ENCODE measurements around the gene TSEN2. TPM values are rescaled to one million over a fixed set of nuclear protein-coding genes. Genes with fewer than 3 reads are reported as not detected.

TSEN2 gene
- total and polyA plus RNA-seq, 2 of the 13 experiments (the other 11 are each of a cell fraction or from before 2014, with no cell fraction given), result 11.0 to 17.3 TPM

DNA sequence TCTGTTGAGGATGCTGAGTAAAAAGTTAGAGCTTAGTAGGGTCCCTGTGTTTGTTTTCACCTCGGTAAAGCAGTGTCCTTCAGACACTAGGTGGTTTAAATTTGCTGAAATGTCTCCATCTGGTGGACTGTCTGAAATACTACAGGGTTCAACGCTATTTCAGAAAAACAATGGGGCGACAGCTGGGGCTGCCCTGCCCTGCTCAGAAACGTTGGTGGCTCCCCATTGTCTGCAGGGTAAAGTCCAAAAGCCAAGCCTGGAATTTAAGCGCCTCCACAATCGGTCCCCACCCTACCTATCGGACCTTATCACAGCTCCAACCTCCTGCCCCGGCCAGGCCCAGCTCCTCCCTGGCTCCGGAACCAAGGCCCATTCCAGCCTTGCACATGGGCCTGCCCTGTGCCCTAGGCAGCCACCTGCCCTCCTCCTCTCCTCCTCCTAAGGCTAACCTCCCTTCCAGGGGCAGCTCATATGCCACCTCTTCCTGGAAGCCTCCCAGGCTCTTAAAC is 4.3 kb upstream of the TSEN2 start (continued):
- TF ChIP-seq, protein P1, sequence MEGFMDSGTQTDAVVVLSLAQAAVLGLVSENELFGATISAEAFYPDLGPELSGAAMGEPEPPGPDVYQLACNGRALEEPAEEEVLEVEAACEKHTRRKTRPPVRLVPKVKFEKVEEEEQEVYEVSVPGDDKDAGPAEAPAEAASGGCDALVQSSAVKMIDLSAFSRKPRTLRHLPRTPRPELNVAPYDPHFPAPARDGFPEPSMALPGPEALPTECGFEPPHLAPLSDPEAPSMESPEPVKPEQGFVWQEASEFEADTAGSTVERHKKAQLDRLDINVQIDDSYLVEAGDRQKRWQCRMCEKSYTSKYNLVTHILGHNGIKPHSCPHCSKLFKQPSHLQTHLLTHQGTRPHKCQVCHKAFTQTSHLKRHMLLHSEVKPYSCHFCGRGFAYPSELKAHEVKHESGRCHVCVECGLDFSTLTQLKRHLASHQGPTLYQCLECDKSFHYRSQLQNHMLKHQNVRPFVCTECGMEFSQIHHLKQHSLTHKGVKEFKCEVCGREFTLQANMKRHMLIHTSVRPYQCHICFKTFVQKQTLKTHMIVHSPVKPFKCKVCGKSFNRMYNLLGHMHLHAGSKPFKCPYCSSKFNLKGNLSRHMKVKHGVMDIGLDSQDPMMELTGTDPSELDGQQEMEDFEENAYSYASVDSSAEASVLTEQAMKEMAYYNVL (CRISPR knock-in tag; IDR thresholded peaks at IDR 0.05; ENCODE audit: borderline replicate concordance), result no peak
- TF ChIP-seq, protein P2, sequence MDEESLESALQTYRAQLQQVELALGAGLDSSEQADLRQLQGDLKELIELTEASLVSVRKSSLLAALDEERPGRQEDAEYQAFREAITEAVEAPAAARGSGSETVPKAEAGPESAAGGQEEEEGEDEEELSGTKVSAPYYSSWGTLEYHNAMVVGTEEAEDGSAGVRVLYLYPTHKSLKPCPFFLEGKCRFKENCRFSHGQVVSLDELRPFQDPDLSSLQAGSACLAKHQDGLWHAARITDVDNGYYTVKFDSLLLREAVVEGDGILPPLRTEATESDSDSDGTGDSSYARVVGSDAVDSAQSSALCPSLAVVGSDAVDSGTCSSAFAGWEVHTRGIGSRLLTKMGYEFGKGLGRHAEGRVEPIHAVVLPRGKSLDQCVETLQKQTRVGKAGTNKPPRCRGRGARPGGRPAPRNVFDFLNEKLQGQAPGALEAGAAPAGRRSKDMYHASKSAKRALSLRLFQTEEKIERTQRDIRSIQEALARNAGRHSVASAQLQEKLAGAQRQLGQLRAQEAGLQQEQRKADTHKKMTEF (CRISPR knock-in tag; IDR thresholded peaks at IDR 0.05), result 0 out of 2 replicates have a peak, but pooled peaks have one; percentile 36
- TF ChIP-seq FOXM1 (CRISPR knock-in tag; IDR thresholded peaks at IDR 0.05), result no peak
- 0 out of 4 replicates have a peak, but pooled peaks of 1 of the 2 experiments have one; percentile 43 for TF ChIP-seq KLF16 (CRISPR knock-in tag; IDR thresholded peaks at IDR 0.05)
- TF ChIP-seq CHD4 (IDR thresholded peaks at IDR 0.05; ENCODE audit: borderline replicate concordance, low read length), result no peak
- no peak for TF ChIP-seq STAT5B (CRISPR knock-in tag; IDR thresholded peaks at IDR 0.05)
- no peak for TF ChIP-seq BHLHE40 (IDR thresholded peaks at IDR 0.05; ENCODE audit: low read length)
- no peak for TF ChIP-seq MED13 (CRISPR knock-in tag; IDR thresholded peaks at IDR 0.05)
- TF ChIP-seq ZBTB42 (CRISPR knock-in tag; IDR thresholded peaks at IDR 0.05), result no peak
- TF ChIP-seq, protein P3, sequence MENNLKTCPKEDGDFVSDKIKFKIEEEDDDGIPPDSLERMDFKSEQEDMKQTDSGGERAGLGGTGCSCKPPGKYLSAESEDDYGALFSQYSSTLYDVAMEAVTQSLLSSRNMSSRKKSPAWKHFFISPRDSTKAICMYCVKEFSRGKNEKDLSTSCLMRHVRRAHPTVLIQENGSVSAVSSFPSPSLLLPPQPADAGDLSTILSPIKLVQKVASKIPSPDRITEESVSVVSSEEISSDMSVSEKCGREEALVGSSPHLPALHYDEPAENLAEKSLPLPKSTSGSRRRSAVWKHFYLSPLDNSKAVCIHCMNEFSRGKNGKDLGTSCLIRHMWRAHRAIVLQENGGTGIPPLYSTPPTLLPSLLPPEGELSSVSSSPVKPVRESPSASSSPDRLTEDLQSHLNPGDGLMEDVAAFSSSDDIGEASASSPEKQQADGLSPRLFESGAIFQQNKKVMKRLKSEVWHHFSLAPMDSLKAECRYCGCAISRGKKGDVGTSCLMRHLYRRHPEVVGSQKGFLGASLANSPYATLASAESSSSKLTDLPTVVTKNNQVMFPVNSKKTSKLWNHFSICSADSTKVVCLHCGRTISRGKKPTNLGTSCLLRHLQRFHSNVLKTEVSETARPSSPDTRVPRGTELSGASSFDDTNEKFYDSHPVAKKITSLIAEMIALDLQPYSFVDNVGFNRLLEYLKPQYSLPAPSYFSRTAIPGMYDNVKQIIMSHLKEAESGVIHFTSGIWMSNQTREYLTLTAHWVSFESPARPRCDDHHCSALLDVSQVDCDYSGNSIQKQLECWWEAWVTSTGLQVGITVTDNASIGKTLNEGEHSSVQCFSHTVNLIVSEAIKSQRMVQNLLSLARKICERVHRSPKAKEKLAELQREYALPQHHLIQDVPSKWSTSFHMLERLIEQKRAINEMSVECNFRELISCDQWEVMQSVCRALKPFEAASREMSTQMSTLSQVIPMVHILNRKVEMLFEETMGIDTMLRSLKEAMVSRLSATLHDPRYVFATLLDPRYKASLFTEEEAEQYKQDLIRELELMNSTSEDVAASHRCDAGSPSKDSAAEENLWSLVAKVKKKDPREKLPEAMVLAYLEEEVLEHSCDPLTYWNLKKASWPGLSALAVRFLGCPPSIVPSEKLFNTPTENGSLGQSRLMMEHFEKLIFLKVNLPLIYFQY (CRISPR knock-in tag; IDR thresholded peaks at IDR 0.05; ENCODE audit: borderline replicate concordance), result 0 out of 2 replicates have a peak, but pooled peaks have one; percentile 34
- TF ChIP-seq GZF1 (CRISPR knock-in tag; IDR thresholded peaks at IDR 0.05), result 0 out of 2 replicates have a peak, but pooled peaks have one; percentile 35
- no peak for TF ChIP-seq RBFOX2 (IDR thresholded peaks at IDR 0.05; ENCODE audit: low read depth, low read length)
- TF ChIP-seq MTF2 (CRISPR knock-in tag; IDR thresholded peaks at IDR 0.05; ENCODE audit: borderline replicate concordance), result no peak
- no peak for TF ChIP-seq ZNF138 (CRISPR knock-in tag; IDR thresholded peaks at IDR 0.05; ENCODE audit: low read depth)
- no peak for TF ChIP-seq ZFP36L1 (CRISPR knock-in tag; IDR thresholded peaks at IDR 0.05)
- no peak for TF ChIP-seq ZNF549 (CRISPR knock-in tag; IDR thresholded peaks at IDR 0.05)
- TF ChIP-seq, protein P4, sequence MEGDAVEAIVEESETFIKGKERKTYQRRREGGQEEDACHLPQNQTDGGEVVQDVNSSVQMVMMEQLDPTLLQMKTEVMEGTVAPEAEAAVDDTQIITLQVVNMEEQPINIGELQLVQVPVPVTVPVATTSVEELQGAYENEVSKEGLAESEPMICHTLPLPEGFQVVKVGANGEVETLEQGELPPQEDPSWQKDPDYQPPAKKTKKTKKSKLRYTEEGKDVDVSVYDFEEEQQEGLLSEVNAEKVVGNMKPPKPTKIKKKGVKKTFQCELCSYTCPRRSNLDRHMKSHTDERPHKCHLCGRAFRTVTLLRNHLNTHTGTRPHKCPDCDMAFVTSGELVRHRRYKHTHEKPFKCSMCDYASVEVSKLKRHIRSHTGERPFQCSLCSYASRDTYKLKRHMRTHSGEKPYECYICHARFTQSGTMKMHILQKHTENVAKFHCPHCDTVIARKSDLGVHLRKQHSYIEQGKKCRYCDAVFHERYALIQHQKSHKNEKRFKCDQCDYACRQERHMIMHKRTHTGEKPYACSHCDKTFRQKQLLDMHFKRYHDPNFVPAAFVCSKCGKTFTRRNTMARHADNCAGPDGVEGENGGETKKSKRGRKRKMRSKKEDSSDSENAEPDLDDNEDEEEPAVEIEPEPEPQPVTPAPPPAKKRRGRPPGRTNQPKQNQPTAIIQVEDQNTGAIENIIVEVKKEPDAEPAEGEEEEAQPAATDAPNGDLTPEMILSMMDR (CRISPR knock-in tag; IDR thresholded peaks at IDR 0.05), result peak; percentile 81
- TF ChIP-seq ZNF614 (CRISPR knock-in tag; IDR thresholded peaks at IDR 0.05; ENCODE audit: borderline replicate concordance), result 0 out of 2 replicates have a peak, but pooled peaks have one; percentile 41
- TF ChIP-seq ZNF354B (CRISPR knock-in tag; IDR thresholded peaks at IDR 0.05), result no peak
- no peak for TF ChIP-seq TBX3 (IDR thresholded peaks at IDR 0.05; ENCODE audit: borderline replicate concordance)
- peak; percentile 93 for TF ChIP-seq STAG1 (CRISPR knock-in tag; IDR thresholded peaks at IDR 0.05)
- no peak for TF ChIP-seq KLF13 (CRISPR knock-in tag; IDR thresholded peaks at IDR 0.05)
